SK-N-SH treated with all-trans-retinoic acid at 6 μM for 48 hours (cell line): ENCODE data around the gene TMEM89.

Source experiments
- ATAC-seq: fragments of 200-7000 bp; cut with Tn5 transposase; 3 replicates; pipeline ENCODE4 v1.9.1; 2020; ENCODE audit warnings: mild to moderate bottlenecking, moderate library complexity
- BACH2 ChIP-seq: fragments of 250-450 bp; sonication (Bioruptor Pico); IDR thresholded peaks from 2 replicates; pipeline ENCODE4 v1.9.0; 2021; ENCODE audit warnings: mild to moderate bottlenecking, borderline replicate concordance
- CSDC2 ChIP-seq: fragments of 250-450 bp; sonication (Bioruptor Pico); IDR thresholded peaks from 2 replicates; pipeline ENCODE4 v1.5.0; 2020; ENCODE audit warnings: mild to moderate bottlenecking, moderate library complexity
- ESRRG ChIP-seq: fragments of 250-450 bp; sonication (Bioruptor Pico); IDR thresholded peaks from 2 replicates; pipeline ENCODE4 v1.6.1; 2021; ENCODE audit warnings: mild to moderate bottlenecking
- GLIS3 ChIP-seq: fragments of 250-450 bp; sonication (Bioruptor Pico); IDR thresholded peaks from 2 replicates; pipeline ENCODE4 v1.5.0; 2020; ENCODE audit warnings: mild to moderate bottlenecking, moderate library complexity
- ISL1 ChIP-seq: fragments of 250-450 bp; sonication (Bioruptor Pico); IDR thresholded peaks from 2 replicates; pipeline ENCODE4 v2.1.2; 2022; ENCODE audit warnings: mild to moderate bottlenecking, moderate library complexity
- PPARA ChIP-seq: fragments of 250-450 bp; sonication (Bioruptor Pico); IDR thresholded peaks from 2 replicates; pipeline ENCODE4 v1.5.0; 2020; ENCODE audit warnings: mild to moderate bottlenecking, borderline replicate concordance
- RARB ChIP-seq: fragments of 250-450 bp; sonication (Bioruptor Pico); IDR thresholded peaks from 2 replicates; pipeline ENCODE4 v1.8.0; 2021; ENCODE audit warnings: mild to moderate bottlenecking, moderate library complexity
- SNAI2 ChIP-seq: fragments of 250-450 bp; sonication (Bioruptor Pico); IDR thresholded peaks from 2 replicates; pipeline ENCODE4 v1.5.0; 2020; ENCODE audit warnings: mild to moderate bottlenecking, moderate library complexity
- TCF4 ChIP-seq: fragments of 250-450 bp; sonication (Bioruptor Pico); IDR thresholded peaks from 2 replicates; pipeline ENCODE4 v1.8.0; 2021; ENCODE audit warnings: mild to moderate bottlenecking, moderate library complexity, borderline replicate concordance
- ZFP30 ChIP-seq: fragments of 450-650 bp; formaldehyde crosslinking; IDR thresholded peaks from 2 replicates; pipeline ENCODE4 v1.5.0; 2022; ENCODE audit warnings: mild to moderate bottlenecking, moderate library complexity
- ZNF565 ChIP-seq: fragments of 450-650 bp; formaldehyde crosslinking; conservative IDR thresholded peaks from 2 replicates; pipeline ENCODE4 v1.5.0; 2020; ENCODE audit warnings: low read depth, mild to moderate bottlenecking, moderate library complexity
- ZNF8 ChIP-seq: fragments of 450-650 bp; formaldehyde crosslinking; IDR thresholded peaks from 2 replicates; pipeline ENCODE4 v1.5.0; 2020; ENCODE audit warnings: mild to moderate bottlenecking, moderate library complexity
- TF ChIP-seq, protein P1 (sequence below): fragments of 250-450 bp; sonication (Bioruptor Pico); IDR thresholded peaks from 2 replicates; pipeline ENCODE4 v1.5.1; 2020; ENCODE audit warnings: low read depth, mild to moderate bottlenecking, moderate library complexity
- TF ChIP-seq, protein P2 (sequence below): fragments of 250-450 bp; sonication (Bioruptor Pico); IDR thresholded peaks from 2 replicates; pipeline ENCODE4 v1.8.0; 2020; ENCODE audit warnings: mild to moderate bottlenecking, moderate library complexity, borderline replicate concordance
- TF ChIP-seq, protein P3 (sequence below): fragments of 250-450 bp; sonication (Bioruptor Pico); IDR thresholded peaks from 2 replicates; pipeline ENCODE4 v1.5.0; 2020; ENCODE audit warnings: mild to moderate bottlenecking, moderate library complexity
- TF ChIP-seq, protein P4 (sequence below): fragments of 250-450 bp; sonication (Bioruptor Pico); IDR thresholded peaks from 2 replicates; pipeline ENCODE4 v1.8.0; 2021; ENCODE audit warnings: low read depth, mild to moderate bottlenecking, moderate library complexity, borderline replicate concordance
- TF ChIP-seq, protein P5 (sequence below): fragments of 250-450 bp; sonication (Bioruptor Pico); IDR thresholded peaks from 2 replicates; pipeline ENCODE4 v1.5.1; 2021; ENCODE audit warnings: mild to moderate bottlenecking, moderate library complexity

The TMEM89 gene

DNA sequence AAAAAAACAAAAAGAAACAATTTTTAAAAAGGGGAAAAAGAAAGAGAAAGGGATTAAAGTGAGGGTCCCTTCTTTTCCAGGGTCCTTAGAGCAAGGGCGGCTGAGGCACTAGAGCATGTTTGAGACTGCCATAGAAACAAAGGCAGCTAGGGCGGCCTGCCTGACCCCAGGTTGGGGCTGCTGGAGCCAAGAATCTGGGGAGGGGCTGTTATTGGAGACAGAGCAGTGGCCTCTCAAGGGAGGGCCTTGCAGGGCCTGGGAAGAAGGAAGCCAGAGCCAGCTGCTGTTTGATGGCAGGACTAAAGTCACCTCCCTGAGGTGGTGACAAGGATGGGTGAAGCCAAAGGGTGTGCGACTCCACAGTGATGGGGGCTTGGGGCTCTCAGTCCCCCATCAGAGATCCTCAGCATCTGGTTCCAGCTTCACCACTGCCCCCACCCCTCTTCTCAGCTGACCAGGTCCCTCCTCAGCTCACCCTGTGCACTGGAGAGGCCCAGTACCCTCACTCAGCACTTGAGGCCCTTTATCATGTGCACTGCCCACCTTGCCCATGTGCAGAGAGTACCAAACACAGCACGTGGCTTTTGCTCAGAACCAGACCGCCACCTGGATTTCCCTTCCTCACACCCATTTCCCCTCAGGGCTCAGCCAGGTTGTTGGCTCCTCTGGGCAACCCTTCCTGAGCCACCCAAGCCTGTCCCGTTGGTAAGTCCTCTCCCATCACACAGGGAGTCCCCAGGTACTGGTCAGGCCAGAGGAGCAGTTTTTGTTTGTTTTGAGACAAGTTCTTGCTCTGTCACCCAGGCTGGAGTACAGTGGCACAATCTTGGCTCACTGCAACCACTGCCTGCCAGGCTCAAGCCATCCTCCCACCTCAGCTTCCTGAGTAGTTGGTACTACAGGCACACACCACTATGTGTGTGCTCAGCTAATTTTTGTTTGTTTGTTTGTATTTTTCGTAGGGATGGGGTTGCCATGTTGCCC, 1.7 kb downstream of the TMEM89 start (continued):
- no peak for TF ChIP-seq SNAI2 (CRISPR knock-in tag)

DNA sequence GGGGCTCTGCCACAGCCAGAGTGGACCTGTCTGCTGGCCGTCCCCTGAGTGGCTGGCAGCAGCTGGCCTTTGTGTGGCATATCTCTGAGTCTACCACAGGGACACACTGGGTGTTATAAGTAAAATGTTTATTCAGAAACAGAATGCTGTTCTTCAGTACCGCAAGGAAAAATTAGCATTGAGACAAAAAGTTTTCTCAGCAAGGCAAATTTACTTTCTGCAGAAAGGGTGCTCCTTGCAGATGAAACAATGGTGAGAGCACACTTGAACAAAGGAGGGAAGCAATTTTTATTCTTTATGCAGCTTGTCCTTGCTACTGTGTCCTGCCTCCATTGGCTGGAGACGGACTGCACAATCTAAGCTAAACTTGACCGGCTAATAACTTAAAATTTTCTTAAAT, 4.0 kb downstream of the TMEM89 start:
- TF ChIP-seq ZNF565 (CRISPR knock-in tag) (no peak), RARB (no peak), PPARA (no peak), ZNF8 (CRISPR knock-in tag) (no peak), BACH2 (CRISPR knock-in tag) (no peak), GLIS3 (CRISPR knock-in tag) (no peak), SNAI2 (CRISPR knock-in tag) (no peak), CSDC2 (CRISPR knock-in tag) (no peak), TCF4 (CRISPR knock-in tag) (no peak)
- TF ChIP-seq, protein P1, sequence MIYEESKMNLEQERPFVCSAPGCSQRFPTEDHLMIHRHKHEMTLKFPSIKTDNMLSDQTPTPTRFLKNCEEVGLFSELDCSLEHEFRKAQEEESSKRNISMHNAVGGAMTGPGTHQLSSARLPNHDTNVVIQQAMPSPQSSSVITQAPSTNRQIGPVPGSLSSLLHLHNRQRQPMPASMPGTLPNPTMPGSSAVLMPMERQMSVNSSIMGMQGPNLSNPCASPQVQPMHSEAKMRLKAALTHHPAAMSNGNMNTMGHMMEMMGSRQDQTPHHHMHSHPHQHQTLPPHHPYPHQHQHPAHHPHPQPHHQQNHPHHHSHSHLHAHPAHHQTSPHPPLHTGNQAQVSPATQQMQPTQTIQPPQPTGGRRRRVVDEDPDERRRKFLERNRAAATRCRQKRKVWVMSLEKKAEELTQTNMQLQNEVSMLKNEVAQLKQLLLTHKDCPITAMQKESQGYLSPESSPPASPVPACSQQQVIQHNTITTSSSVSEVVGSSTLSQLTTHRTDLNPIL (CRISPR knock-in tag): no peak
- TF ChIP-seq, protein P2, sequence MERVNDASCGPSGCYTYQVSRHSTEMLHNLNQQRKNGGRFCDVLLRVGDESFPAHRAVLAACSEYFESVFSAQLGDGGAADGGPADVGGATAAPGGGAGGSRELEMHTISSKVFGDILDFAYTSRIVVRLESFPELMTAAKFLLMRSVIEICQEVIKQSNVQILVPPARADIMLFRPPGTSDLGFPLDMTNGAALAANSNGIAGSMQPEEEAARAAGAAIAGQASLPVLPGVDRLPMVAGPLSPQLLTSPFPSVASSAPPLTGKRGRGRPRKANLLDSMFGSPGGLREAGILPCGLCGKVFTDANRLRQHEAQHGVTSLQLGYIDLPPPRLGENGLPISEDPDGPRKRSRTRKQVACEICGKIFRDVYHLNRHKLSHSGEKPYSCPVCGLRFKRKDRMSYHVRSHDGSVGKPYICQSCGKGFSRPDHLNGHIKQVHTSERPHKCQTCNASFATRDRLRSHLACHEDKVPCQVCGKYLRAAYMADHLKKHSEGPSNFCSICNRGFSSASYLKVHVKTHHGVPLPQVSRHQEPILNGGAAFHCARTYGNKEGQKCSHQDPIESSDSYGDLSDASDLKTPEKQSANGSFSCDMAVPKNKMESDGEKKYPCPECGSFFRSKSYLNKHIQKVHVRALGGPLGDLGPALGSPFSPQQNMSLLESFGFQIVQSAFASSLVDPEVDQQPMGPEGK: no peak
- TF ChIP-seq, protein P3, sequence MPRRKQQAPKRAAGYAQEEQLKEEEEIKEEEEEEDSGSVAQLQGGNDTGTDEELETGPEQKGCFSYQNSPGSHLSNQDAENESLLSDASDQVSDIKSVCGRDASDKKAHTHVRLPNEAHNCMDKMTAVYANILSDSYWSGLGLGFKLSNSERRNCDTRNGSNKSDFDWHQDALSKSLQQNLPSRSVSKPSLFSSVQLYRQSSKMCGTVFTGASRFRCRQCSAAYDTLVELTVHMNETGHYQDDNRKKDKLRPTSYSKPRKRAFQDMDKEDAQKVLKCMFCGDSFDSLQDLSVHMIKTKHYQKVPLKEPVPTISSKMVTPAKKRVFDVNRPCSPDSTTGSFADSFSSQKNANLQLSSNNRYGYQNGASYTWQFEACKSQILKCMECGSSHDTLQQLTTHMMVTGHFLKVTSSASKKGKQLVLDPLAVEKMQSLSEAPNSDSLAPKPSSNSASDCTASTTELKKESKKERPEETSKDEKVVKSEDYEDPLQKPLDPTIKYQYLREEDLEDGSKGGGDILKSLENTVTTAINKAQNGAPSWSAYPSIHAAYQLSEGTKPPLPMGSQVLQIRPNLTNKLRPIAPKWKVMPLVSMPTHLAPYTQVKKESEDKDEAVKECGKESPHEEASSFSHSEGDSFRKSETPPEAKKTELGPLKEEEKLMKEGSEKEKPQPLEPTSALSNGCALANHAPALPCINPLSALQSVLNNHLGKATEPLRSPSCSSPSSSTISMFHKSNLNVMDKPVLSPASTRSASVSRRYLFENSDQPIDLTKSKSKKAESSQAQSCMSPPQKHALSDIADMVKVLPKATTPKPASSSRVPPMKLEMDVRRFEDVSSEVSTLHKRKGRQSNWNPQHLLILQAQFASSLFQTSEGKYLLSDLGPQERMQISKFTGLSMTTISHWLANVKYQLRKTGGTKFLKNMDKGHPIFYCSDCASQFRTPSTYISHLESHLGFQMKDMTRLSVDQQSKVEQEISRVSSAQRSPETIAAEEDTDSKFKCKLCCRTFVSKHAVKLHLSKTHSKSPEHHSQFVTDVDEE (CRISPR knock-in tag): no peak
- TF ChIP-seq, protein P4, sequence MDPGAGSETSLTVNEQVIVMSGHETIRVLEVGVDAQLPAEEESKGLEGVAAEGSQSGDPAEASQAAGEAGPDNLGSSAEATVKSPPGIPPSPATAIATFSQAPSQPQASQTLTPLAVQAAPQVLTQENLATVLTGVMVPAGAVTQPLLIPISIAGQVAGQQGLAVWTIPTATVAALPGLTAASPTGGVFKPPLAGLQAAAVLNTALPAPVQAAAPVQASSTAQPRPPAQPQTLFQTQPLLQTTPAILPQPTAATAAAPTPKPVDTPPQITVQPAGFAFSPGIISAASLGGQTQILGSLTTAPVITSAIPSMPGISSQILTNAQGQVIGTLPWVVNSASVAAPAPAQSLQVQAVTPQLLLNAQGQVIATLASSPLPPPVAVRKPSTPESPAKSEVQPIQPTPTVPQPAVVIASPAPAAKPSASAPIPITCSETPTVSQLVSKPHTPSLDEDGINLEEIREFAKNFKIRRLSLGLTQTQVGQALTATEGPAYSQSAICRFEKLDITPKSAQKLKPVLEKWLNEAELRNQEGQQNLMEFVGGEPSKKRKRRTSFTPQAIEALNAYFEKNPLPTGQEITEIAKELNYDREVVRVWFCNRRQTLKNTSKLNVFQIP (CRISPR knock-in tag): no peak
- TF ChIP-seq, protein P5, sequence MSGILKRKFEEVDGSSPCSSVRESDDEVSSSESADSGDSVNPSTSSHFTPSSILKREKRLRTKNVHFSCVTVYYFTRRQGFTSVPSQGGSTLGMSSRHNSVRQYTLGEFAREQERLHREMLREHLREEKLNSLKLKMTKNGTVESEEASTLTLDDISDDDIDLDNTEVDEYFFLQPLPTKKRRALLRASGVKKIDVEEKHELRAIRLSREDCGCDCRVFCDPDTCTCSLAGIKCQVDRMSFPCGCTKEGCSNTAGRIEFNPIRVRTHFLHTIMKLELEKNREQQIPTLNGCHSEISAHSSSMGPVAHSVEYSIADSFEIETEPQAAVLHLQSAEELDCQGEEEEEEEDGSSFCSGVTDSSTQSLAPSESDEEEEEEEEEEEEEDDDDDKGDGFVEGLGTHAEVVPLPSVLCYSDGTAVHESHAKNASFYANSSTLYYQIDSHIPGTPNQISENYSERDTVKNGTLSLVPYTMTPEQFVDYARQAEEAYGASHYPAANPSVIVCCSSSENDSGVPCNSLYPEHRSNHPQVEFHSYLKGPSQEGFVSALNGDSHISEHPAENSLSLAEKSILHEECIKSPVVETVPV (CRISPR knock-in tag): no peak
- ATAC-seq: no peak

DNA sequence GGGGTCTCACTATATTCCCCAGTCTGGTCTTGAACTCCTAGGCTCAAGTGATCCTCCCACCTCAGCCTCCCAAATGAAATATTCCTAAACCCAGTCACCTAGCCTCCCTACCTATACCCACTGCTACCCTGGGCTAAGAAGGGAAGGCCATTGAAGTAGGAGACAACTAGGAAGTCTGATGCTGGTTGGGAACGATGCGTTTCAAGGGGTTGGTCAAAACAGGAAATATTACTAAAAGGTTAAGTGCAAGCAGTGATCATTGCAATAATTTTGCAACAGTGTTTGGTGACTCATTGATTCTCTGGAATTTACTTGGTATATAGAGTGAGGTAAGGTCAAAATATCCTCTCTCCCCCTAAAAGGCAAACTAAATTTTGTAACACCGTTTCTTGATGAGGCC, 7.5 kb downstream of the TMEM89 start:
- TF ChIP-seq, protein P5 (CRISPR knock-in tag): no peak
- TF ChIP-seq, protein P4 (CRISPR knock-in tag): no peak
- TF ChIP-seq, protein P1 (CRISPR knock-in tag): no peak
- TF ChIP-seq ZFP30 (CRISPR knock-in tag) (no peak), ZNF565 (CRISPR knock-in tag) (no peak), ESRRG (CRISPR knock-in tag) (no peak), PPARA (no peak), CSDC2 (CRISPR knock-in tag) (no peak), ISL1 (CRISPR knock-in tag) (no peak)
- TF ChIP-seq, protein P2: no peak

More for the DNA sequence above, 7.5 kb downstream of the TMEM89 start:
- no peak for ATAC-seq
